GM18502 (cell line): Measurements from ENCODE around the gene CASKIN2.
"Not testable (repeated sequence)": the region's sequence is repeated elsewhere in the genome, so short reads cannot be mapped to it uniquely, and the experiment has no call there.

Source experiments
- ATAC-seq: cut with Tn5 transposase; IDR thresholded peaks from one replicate; pipeline ENCODE4 v1.9.1; 2021; ENCODE audit warnings: mild to moderate bottlenecking; ENCODE audit not compliant: unreplicated experiment, poor library complexity

The CASKIN2 gene

DNA sequence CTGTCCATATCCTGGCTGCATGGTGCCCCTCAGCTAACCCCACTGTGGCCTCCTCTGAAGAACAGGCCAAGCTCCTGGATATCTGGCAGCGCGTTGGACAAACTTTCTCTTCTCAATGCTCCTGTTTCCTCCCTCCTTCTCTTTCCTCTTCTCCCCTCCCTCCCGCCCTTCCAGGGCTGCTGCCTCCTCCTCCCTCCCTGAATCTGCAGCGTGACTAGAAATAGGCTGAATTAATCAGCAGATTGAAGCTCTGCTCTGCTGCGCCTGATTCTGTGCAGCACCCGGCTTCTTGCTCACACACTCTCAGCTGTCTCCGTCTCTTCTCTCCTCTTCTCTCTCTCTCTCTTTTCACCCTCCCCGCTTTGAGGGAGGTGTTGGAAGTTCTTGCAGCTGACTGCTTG, 39.1 kb downstream of the CASKIN2 start:
- no peak for ATAC-seq

DNA sequence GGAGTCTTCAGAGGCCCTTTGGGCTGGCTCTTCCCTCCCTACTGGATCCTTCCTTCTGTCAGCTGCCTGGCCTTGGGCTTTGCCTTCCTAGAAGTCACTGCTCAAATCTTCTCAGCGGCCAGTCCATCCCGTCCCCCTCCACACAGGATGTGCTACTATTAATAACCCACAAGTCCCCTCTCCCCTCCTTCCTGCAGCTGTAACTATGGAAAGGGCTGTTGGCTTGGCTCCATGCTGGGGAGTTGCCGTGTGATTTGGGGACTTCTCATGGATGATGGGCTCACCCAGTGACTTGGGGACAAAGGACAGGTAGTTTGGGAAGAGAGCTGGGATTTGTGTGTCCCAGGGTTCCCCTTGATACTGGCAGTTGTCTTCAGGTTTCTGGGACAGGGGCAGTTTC, 39.5 kb downstream of the CASKIN2 start:
- no peak for ATAC-seq

DNA sequence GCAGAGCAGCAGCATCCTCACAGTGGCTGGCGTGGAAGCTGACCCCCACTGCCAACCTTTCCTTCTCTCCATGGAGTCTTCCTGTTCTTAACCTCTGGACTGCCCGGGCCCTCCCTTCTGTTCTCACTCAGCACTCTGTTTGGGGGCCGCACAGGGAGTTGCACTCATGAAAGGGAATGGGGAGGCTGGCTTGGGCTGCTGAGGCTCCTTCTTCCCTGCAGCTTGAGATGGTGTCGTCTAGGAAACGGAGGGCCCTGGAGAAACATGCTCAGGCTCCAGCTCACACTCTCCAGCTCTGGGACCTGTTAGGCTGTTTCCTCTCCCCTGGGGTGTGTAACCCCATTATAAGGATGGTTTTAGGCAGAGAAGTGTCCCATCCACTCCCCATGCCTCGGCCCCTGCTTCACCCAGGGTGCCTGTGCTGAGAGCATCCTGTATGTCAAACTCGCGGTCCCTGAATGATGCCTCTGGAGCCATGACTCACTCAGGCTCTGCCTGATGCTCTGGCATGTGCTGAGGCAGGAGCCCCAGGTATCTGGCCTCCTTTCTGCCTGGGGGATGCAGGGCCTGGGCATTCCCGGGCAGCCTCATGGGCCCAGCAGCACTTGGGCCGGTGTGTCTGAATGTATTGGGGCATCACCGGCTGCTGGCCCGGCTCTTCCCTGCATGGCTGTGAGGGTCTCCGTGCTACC, 40.0 kb downstream of the CASKIN2 start:
- no peak for ATAC-seq

DNA sequence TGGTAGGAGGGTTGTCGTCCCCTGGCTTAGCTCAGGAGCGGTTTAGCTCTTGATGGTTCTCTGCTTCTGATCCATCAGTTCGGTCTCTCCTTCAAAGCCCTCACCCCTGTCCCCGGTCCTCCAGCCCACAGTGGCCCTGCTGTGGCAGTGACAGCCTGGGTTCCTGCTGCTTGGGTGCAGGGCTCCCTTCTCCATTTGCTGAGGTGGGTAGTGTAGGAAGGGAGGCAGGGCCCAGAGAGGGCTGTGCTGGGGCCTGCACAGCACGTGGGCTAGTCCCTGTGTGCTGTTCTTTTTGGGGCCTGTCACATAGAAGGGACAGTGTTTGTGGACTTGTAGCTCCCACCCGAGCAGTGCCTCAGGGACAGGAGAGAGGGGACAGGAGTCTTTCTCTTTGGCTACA, 40.6 kb downstream of the CASKIN2 start:
- no peak for ATAC-seq

DNA sequence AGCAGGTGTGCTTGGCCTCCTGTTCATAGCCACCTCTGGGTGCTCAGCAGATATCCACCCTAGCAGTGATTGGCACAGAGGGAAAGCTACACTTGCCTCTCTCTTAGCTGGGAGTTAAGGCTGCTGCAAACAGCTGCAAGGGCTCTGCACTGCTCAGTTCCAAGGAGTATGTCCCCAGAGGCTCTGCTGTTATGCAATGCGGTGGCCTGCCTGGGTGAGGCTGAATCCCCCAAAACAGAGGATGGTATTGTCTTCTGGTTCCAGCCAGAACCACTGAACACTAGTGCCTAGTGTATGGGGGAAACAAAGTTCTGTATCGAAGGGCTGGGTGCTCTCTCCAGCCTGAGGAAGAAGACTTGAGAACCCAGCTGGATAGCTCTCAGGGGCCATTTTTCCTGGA, 42.1 kb downstream of the CASKIN2 start:
- ATAC-seq: no peak

DNA sequence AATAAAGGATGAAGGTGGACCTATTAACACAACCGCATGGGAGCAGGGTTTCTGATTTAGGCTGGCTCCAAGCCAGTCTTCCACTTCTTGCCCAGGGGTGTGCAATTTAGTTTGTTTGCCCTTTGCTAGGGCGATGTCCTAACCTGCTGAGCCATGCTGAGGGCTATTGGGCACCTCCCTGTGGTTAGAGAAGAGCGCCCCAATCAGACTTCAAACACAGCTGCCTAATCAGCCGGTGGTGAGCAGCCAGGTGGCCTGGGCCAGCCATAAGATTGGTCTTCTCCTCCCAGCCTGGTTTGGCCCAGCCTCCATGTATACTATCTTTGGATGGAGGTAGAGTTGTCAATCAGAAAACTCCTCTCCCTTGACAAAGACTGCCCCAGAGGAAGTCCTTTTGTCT, 43.2 kb downstream of the CASKIN2 start:
- no peak for ATAC-seq

DNA sequence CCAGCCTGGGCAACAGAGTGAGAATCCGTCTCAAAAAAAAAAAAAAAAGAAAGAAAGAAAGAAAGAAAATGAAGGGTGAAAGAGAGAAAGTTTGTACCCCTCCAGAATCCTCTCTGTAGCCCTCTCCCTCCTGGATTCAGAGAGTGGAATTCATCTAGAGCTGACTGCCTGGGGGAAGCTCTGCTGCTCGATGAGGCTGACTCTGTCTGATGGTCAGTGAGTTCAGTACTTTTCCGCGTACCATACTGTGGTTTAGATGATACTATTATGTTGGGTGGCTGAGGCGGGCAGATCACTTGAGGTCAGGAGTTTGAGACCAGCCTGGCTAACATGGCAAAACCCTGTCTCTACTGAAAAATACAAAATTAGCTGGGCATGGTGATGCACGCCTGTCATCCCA, 44.1 kb downstream of the CASKIN2 start:
- ATAC-seq: no peak

DNA sequence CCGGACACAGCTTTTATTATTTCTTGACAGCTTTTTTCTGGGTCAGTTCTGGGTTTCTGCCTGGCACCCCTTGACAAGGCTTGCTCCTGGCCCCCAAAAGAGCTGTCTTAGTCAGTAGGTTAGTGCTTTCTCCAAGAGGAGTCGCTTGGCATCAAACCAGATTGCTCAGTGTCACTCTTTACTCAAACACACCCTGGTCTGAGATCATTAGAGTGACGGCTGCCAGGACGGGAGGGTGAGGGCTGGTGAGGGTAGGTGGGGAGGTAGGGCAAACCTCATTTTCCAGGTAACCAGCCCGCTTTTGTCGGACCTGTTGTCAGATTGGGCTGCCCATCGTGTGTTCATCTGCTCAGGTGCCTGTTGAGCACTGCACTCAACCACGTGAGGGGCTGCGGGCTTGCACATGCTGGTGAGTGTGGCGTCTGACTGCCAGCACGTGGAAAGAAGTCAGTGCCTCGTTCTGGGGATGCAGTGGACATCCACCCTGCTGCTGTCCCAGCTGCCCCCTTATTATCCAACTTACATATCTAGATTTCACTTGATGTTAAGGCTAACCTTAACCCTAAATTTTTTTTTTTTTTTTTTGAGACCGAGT, 46.5 kb downstream of the CASKIN2 start:
- no peak for ATAC-seq

DNA sequence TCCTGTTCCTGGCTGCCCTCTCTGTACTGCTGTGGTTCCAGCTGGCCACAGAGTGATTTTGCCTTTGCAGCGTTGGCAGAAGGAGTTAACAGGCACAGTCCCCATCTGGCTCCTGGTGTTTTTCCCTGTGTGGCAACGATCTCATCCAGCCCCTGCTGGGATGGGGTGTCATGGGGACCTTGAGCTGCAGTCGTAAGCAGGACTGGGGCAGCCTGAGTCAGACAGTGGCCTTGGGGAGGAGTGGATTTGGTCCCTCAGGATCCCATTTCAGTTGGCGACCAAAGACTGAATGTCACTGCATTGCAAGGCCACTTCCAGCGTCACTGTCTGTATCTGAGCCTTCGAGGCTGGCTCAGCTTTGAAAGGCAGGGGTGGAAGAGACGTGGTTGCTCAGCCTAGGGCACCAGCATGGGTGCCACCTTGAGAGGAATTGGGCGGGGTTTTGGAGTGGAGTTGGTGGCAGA, 47.0 kb downstream of the CASKIN2 start:
- no peak for ATAC-seq

DNA sequence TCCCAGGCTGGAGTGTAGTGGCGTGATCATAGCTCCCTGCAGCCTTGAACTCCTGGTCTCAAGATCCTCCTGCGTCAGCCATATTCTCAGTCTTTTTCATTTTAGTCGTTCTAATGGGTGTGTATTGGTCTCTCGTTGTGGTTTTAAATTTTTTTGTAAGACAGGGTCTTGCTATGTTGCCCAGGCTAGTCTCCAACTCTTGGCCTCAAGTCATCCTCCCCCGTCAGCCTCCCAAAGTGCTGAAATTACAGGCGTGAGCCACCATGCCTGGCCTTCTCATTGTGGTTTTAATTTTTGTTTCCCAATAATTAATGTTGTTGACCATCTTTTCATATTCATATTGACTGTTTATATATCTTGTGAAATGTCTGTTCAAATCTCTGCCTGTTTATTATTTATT, 50.3 kb downstream of the CASKIN2 start:
- ATAC-seq: no peak

DNA sequence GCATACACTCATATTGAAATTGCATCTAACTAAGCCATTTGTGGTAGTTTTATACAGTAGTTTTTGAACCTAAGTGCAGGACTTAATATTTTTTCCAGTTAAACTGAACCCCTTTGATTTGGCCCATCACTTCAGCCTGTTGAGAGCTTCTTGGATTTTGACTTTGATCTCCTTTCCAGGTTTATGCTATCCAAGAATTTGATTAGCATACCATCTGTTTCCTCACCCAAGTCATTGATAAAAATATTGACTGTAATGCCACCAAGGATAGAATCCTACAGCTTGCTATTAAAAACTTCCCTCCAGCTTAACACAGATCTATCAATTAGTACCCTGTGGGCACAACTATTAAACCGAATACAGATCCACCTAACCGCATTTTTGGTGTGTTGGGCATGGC, 51.7 kb downstream of the CASKIN2 start:
- no peak for ATAC-seq

DNA sequence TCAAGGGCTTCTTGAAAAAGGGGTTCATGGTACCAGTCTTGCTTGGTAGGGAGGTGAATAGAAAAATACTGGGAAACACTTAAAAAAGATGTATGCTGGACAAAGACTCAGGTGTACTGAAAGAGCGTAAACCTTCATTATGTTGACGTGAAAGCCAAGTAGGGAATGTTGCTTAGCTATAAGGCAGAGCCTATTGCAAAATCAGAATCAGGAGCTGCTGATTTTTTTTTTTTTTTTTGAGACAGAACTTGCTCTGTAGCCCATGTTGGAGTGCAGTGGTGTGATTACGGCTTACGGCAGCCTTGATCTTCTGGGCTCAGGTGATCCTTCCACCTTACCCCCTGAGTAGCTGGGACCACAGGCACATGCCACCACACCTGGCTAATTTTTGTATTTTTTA, 55.0 kb downstream of the CASKIN2 start:
- ATAC-seq: no peak

DNA sequence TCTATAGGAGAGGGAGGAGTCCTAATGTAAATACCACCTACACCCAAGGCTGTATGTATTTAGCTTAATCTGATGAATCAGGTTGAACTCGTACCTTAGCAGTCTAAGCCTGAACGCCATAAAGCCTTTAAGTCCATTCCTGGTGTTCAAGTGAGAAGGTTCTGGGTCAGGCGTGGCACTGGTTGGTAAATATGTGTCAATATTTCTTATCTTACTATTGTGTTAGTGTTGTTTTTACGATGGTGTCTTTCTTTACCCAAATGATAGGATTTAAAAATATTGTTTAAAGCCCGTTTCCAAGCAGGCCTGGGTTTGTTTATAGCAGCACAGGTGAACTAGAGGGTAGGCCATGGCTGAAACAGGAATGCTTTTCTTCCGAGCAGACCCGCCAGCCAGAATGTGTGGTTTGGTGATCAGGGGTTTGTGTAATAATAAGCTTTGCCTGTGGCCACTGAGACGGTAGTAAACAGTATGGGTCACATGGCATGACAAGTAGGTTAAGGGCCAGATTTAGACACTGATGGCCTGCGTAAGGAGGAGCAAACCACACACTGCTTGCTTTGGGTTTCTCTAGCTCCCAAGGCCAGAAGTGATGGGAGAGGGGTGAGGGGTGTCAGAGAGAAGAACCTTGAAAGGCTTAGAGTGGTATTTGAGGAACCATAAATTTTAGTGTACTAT, 55.6 kb downstream of the CASKIN2 start:
- no peak for ATAC-seq

DNA sequence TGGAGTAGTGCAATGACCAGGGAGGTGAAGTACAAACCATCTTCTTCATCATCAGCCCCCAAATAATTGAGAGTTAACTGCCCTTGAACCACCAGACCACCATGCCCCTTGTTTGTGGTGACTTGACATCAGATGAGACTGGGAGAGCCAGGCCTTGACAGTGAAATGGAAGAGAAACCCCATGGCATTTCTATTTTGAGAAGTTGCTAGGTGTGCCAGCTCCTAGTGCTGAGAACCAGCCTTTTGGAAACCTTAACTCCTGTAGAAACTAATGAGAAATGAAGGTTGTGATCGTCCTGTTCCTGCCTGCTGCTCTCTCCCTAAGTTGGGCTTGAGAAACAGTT, 56.1 kb downstream of the CASKIN2 start:
- ATAC-seq: no peak

DNA sequence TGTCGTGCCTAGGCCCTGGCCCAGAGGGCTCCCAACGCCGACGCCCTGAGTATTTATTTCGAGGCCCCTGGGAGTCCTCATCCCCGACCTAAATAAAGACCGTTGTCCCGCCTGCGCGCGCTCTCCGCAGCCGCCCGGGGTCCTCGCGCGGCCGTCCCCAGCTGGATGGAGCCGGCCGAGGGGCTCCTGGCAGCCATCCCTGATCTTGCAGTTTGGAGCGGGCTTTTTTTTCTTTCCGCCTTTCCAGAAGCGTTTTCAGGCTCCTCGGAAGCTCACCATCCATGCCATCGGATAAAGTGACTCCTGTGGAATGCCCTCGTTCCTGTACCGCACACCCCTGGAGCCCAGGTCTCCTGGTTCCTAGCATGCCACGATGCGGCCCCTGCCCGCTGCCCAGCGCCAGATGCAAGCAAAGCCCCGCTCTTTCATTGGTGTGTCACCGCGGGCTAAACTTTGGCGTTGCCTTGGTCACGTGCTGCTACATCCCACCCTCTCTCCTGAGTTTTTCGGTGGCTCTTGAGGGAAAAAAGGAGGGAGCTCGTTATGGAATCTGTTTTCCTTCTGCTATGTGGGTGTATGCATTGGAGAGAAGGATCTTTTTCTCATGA, 58.2 kb downstream of the CASKIN2 start:
- no peak for ATAC-seq

DNA sequence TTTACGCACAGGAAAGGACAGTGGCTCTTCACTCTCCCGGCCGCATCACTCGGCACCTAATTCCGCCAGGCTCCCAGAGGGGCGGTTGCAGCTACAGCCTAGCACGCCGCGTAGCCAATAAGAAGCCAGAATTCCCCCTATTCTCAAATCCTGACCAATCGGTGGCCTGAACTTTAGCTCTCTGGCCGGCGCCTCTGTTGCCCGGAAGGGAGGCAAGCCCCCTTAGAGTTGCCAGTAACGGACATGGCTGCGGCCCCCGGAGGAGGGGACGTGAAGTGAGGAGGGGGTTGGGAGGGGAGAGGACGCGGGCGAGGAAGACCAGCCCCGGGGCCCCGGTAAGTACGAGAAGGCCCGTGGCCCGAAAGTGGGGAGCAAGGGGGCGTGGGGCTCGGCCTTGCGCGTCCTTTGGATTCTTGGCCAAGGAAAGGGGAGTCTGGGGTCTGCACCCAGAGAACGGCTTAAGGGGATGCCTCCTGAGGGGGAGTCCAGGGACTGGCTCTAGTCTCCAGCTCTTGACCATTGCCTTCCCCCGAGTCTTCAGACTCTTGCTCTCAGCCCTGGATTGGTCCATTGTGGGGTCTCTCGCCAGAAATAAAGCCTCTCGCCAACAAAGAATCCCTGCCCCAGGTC, 58.8 kb downstream of the CASKIN2 start, which contains the start of gene TMEM94:
Gene TMEM94 (plus strand): TSS at position 219 of the 630 bp plus-strand sequence. CDS start 15,271 bp downstream, outside the sequence.
- peak; percentile 96 for ATAC-seq

DNA sequence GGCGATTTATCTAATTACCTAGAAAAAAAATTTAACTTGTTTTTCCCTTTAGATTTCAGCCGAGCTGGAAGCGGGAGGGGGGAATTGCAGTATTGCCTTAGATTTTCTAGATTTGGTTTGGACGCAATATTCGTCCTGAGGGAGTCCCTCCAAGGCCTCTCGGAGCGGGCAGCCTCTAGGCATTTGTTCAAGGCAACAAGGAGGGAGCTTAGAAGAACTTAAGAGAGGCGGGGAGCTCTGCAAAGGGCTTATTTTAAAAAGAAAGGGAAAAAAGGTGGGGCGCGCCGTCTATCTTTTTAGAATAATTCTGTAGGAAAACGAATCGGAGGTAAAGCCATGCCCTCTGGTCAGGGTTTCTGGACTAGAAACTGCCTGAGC, 59.3 kb downstream of the CASKIN2 start:
- ATAC-seq: peak; percentile 4

DNA sequence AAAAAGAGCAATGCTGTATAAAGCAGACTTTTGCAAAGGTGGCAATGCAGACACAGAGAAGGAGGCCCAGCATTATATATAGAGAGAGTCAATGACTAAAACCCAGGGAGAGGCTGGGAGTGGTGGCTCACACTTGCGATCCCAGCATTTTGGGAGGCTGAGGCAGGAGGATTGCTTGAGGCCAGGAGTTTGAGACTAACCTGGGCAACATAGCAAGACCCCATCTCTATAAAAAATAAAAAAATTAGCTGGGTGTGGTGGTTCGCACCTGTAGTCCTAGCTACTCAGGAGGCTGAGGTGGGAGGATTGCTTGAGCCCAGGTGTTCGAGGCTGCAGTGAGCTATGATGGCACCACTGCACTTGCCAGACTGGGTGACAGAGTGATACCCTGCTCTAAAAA, 60.7 kb downstream of the CASKIN2 start:
- not testable (repeated sequence) for ATAC-seq

DNA sequence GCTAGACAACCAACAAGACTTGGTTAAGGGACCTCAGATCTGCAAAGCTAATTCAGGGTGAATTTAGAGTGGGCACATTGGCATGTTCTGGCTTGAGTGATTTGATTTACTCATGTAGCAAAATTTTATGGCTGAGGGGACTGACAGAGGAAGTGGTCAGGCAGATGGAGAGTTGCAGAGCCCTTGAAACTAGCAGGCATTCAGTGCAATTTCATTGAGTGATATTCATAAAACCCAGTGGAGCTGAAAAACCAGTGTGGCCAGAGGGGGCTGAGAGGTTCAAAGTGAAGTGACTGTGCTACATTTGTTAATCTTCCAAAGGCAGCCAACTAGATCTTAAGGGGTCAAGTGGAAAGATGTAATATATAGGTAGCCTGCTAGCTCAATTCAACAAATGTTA, 61.1 kb downstream of the CASKIN2 start:
- ATAC-seq: no peak

DNA sequence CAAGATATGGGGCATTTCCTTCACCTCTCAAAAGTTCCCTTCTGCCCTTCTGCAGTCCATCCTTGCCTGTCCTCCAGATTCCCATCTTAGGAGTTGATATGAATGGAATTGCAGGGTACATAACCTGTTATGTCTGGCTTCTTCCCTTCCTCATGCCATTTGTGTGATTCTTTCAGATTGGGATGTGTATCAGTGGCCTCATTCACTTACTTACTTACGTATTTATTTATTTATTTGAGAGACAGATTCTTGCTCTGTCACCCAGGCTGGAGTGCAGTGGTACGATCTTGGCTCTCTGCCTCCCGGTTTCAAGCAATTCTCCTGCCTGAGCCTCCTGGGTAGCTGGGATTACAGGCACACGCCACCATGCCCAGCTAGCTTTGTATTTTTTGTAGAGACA, 65.1 kb downstream of the CASKIN2 start:
- no peak for ATAC-seq
